Activated CD4-positive, alpha-beta T cell treated with anti-CD3 and anti-CD28 coated beads, Interleukin-2, Interleukin-6, amounts not matched to agents 100 ng/mL and 50 ng/mL, durations not matched to agents 16 hours and 8 hours (primary cell): Measurements from ENCODE around the gene ABHD17B.
"Not testable (repeated sequence)": the region's sequence is repeated elsewhere in the genome, so short reads cannot be mapped to it uniquely, and the experiment has no call there.

ENCODE experiments used
- DNase-seq: peaks from one replicate; pipeline ENCODE4 v3.0.0-alpha.2; 2020

The ABHD17B gene

GRCh38 chr9:71911061-71911907, at the start of gene ABHD17B, which contains the start of gene C9orf85:
ABHD17B (minus strand) TSS chr9:71911193; CDS start chr9:71875080, 36,113 bp downstream.
C9orf85 (plus strand) TSS chr9:71911639; CDS start chr9:71911735, 96 bp downstream.
- peak; percentile 99 for DNase-seq

- no peak for DNase-seq
Observed at GRCh38 chr9:71955300-71955915, 44.4 kb upstream of the ABHD17B start.

DNA sequence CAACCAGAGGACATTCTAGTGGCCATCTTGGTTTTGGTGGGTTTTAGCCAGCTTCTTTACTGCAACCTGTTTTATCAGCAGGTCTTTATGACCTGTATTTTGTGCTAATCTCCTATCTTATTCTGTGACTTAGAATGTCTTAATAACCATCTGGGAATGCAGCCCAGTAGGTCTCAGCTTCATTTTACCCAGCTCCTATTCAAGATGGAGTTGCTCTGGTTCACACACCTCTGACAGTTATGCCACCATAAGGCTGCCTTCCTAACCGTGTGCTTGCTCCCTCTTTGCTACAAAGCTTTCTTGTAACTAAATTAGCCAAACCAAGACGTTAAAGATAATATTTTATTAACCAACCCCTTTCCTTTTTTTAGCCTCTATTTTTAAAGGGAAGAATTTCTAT, 43.7 kb upstream of the ABHD17B start:
- DNase-seq: not testable (repeated sequence)

GRCh38 chr9:71944754-71945375, 33.9 kb upstream of the ABHD17B start:
- no peak for DNase-seq

GRCh38 chr9:71941998-71942567, 31.1 kb upstream of the ABHD17B start:
- no peak for DNase-seq

- no peak for DNase-seq
Observed at GRCh38 chr9:71941060-71941568, 30.1 kb upstream of the ABHD17B start.

DNA sequence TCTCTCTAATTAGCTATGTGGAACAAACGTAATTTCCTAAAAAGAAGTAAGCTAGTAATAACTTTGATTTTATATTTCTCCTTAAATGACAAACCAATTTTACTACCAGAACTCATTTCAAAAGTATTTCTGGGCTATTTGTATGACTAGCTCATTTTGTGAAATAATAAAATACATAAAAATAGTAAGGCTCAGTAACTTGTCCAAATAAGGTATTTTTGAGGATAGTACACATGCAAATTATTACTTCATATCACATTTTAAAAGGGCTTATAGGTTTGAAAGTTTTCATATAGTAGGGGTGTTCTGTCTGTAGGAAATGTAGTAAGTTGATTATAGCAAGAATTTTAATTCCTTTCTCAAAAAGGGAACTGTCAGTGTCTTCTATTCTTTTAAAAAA, 26.9 kb upstream of the ABHD17B start:
- DNase-seq: no peak

DNA sequence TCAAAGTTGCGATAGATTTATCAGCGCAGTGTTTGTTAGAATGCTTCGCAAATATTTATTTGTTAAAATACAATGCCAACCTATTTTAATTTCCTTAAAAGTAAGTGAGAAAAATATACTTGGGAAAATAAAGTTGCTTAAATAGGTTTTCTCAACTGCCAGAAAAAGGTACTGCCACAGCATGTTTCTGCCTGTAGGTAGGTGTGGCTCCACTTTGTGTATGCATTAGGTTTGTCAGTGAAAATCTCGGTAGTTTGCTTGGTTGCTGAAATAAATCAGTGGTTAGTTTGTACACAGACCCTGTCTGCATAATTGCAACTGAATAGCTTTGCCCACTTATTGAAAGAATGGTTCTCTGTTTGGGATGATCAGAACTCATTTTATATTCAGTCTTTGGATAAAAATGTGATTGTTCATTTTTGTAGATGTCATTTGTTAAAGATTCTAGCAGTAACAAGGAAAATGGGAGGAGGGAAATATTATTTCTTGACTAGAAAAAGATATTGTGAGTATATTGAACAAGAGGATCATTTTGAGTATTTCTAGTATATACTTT, 26.2 kb upstream of the ABHD17B start:
- DNase-seq: no peak

GRCh38 chr9:71936066-71936465, 25.1 kb upstream of the ABHD17B start:
- no peak for DNase-seq

- DNase-seq: no peak
Observed at GRCh38 chr9:71931166-71931565, 20.2 kb upstream of the ABHD17B start.

GRCh38 chr9:71929791-71930440, 18.9 kb upstream of the ABHD17B start:
- DNase-seq: no peak

DNA sequence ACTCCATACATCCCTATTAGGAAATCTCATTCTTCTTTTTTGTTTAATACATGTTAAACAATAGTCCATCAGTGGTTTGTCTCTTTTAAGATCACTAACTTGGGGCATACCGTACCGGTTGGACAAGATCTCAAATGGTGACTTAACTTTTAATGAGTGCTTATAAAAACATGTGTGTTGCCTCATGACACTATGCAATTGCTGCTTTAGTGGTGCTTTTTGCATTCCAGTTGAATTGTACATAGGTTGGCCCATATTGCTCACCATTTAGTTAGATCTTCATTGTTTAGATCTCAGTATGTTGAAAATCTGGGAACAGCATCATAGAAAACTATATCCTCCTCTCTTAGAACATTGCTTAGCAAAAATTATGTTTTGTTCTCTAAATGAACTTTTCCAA, 18.2 kb upstream of the ABHD17B start:
- DNase-seq: no peak

- no peak for DNase-seq
Observed at GRCh38 chr9:71928806-71929205, 17.8 kb upstream of the ABHD17B start.

DNA sequence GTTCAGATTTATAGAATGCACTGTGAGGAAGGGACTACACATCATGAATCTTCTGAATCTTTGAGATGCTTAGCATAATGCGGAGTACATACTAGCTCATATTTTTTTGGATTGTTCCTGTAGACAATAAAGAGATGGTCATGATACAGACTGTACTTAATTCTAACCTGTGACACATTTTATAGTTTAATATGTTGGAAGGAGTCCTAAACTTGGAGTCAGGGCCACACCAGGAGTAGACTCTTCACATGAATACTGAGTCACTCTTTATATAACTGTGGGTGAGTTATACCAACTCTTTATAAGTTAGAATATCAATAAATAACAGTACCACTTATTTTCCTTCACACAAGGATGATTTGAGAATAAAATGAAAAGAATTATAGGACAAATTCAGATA, 17.4 kb upstream of the ABHD17B start:
- no peak for DNase-seq

- DNase-seq: no peak
Observed at GRCh38 chr9:71925834-71926233, 14.8 kb upstream of the ABHD17B start.

DNA sequence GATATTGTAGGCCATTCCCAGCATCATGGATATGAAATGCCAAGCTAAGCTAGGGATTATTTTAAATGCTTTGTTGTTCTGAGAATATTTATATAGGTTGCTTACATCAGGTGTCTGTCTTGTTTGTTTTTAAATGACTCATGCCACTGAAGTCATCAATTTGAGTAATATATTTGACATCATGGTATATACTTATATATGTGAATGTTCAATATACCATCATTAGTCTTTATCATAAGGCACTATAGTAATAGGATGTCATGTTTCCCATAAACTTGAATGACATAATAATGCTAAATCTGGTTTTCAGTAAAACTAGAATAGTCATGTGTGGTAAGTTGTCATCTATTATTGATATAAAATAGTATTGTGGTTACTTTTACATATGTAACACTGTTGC, 13.6 kb upstream of the ABHD17B start:
- no peak for DNase-seq

DNA sequence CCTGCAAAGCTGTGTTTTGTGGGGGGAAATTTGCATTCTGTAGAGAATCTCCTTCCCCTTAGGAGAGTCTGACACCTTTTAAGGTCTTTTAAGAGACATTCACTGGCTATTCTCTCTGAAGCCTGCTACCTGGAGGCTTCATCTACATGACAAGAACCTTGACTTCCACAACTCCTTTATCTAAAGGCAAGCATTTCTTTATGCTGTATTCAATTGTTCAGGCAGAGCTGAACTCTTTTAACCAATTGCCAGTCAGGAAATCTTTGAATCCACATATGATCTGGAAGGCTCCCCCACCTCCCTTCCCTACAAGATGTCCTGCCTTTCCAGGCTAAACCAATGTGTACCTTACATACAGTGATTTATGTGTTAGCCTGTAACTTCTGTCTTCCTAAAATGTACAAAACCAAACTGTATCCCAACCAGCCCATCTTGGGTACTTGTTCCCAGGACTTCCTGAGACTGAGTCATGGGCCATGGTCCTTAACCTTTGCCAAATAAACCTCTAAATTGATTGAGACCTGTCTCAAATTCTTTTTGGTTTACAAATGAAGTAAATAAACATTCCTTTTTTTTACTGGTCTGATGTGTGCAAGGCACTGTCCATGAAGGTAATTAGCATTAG, 10.3 kb upstream of the ABHD17B start:
- no peak for DNase-seq

DNA sequence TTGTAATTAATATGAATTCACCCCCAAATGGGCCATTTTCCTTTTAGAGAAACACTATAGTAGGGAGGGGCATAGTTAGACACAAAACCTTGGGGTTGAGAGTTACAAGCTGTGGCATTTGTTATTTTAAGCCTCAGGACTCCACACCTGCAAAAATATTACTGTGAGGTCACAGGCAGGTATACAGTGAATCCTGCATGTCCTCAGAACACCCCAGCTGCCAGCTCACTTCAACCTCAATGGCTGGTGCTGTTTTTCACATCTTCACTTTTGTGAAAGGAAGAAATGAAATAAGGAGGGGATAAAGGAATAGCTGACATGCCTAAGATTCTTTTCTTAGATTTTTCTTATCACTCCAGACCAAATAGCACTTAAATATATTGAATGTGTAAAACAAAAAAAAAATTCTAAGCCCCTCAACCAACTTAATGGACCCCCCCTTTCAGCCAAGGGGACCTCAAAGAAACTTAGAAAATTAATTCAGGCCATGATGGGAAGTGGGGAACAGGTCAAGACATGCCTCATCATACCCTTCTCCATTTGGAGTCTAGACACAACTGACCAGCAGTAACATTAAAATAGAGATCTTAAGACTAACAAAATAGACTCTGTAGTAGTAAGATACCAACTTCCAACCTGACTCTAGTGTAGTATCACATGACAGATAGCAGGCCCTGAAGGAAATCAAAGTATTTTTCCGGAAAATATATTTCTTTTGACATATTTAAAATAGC, 9.6 kb upstream of the ABHD17B start:
- DNase-seq: no peak

DNA sequence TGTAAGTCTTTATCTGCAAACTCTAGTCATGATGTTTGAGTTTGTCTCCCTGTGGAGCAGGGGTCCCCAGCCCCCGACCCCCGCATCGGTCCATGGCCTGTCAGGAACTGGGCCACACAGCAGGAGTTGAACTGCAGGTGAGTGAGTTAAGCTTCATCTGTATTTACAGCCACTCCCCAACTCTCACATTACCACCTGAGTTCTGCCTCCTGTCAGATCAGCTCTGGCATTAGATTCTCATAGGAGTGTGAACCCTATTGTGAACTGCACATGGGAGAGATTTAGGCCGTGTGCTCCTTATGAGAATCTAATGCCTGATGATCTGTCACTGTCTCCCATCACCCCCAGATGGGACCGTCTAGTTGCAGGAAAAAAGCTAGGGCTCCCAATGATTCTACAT, 7.4 kb upstream of the ABHD17B start:
- no peak for DNase-seq

- peak; percentile 71 for DNase-seq
Observed at GRCh38 chr9:71916834-71917534, 6.0 kb upstream of the ABHD17B start.

DNA sequence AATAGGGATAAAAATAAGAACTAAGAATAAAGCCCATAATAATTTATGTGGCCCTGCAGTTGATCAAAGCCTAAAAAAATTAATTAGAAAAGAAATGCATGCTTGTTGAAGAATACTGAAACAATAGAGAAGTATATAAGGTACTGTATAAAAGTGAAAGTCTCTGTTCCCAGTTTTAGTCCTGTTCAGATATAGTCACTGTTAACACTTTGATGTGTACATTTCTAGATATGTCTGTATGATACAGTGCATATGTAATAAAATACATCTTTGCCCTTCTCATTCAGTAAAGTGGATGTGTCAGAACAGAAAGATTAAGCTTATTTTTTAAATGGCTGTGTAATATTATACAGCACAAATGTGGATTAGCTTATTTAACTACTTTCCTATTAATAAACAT, 4.5 kb upstream of the ABHD17B start:
- peak; percentile 24 for DNase-seq
